ENCODE measurements around the gene ARID3A. TPM values are rescaled to one million over a fixed set of nuclear protein-coding genes. Genes with fewer than 3 reads are reported as not detected.
A peak's percentile ranks its signal among the peaks of the same experiment; 100 is the strongest.

The ARID3A gene
- total and polyA plus RNA-seq, 9 donors = 1.1 to 8.1 (median 4.5) TPM

DNA sequence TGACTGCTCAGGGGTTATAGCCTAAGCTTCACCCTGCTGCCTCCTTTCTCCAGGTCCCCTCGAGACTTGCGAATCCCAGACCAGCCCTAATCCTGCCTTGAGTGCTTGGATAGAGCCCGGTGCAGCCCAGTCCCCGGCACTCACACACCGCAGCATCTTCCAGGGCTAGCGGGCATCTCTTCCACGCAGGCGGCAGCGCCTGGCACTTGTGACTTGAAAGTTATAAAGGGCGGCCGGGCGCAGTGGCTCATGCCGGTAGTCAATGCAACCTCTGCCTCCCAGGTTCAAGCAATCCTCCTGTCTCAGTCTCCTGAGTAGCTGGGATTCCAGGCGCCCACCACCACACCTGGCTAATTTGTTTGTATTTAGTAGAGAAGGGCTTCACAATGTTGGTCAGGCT lies 60.2 kb downstream of the ARID3A start:
- 86 to 94% (median 91%) methylated on average over 14 of the region's 14 CpGs for WGBS, 3 donors
- no peak for TF ChIP-seq POLR2A (IDR thresholded peaks at IDR 0.05)
- no peak for TF ChIP-seq CTCF (IDR thresholded peaks at IDR 0.05)
- Histone ChIP-seq H3K36me3 (no peaks in the 10 kb centered on the region), H3K27ac (no peak overlapping the region), H3K4me3 (no peak overlapping the region), H3K4me1 (ENCODE audit: insufficient read depth) (peaks cover 1% of the 10 kb centered on the region), H3K9me3 (no peaks in the 10 kb centered on the region), H3K27me3 (no peaks in the 10 kb centered on the region)
- intact Hi-C loops (cut with DNase I) = loop anchor here in 3 of 4 donors (10.0 kb wide), 2 partner anchors 131 to 211 kb away; partner anchors contain the start of genes CFD (in 2 of the 3) and ELANE (in 2 of the 3)
- DNase-seq = peak in 1 of 5 donors; percentile 23

- intact Hi-C loops (cut with DNase I) = loop anchor here in 3 of 4 donors (10.0 kb wide), 2 partner anchors 133 to 213 kb away; partner anchors contain the start of genes CFD (in 2 of the 3) and ELANE (in 2 of the 3)
- WGBS, 3 donors = 71 to 83% (median 77%) methylated on average over 14 of the region's 14 CpGs
- no peaks in the 10 kb centered on the region for H3K27me3 ChIP-seq
- H3K27ac ChIP-seq = no peak overlapping the region
- H3K9me3 ChIP-seq = no peaks in the 10 kb centered on the region
- no peaks in the 10 kb centered on the region for H3K36me3 ChIP-seq
- TF ChIP-seq EP300 (IDR thresholded peaks at IDR 0.05) = no peak
- no peak overlapping the region for H3K4me3 ChIP-seq
- no peaks in the 10 kb centered on the region for H3K4me1 ChIP-seq (ENCODE audit: insufficient read depth)
- peak in 1 of 5 donors; percentile 13 for DNase-seq
Measured at GRCh38 chr19:988081-988480, 62.2 kb downstream of the ARID3A start.

GRCh38 chr19:988510-988909 lies 62.7 kb downstream of the ARID3A start:
- H3K4me3 ChIP-seq = no peak overlapping the region
- DNase-seq = peak in 1 of 5 donors; percentile 15
- 82 to 88% (median 86%) methylated on average over 15 of the region's 15 CpGs for WGBS, 3 donors
- H3K27ac ChIP-seq = no peak overlapping the region
- H3K9me3 ChIP-seq = no peaks in the 10 kb centered on the region
- H3K4me1 ChIP-seq (ENCODE audit: insufficient read depth) = no peaks in the 10 kb centered on the region
- H3K36me3 ChIP-seq = no peaks in the 10 kb centered on the region
- no peaks in the 10 kb centered on the region for H3K27me3 ChIP-seq
- TF ChIP-seq EP300 (IDR thresholded peaks at IDR 0.05) (no peak), CTCF (IDR thresholded peaks at IDR 0.05) (no peak), POLR2A (IDR thresholded peaks at IDR 0.05) (no peak)
- intact Hi-C loops (cut with DNase I) = loop anchor here in 3 of 4 donors (10.0 kb wide), 2 partner anchors 134 to 214 kb away; partner anchors contain the start of genes CFD (in 2 of the 3) and ELANE (in 2 of the 3)

- intact Hi-C loops (cut with DNase I) = loop anchor here (10.0 kb wide), 2 partner anchors 135 to 215 kb away; partner anchors contain the start of genes CFD (in 2 of the 4) and ELANE (in 2 of the 4)
- Histone ChIP-seq H3K36me3 (no peaks in the 10 kb centered on the region), H3K4me3 (no peak overlapping the region), H3K27ac (no peak overlapping the region), H3K9me3 (no peaks in the 10 kb centered on the region), H3K27me3 (no peaks in the 10 kb centered on the region), H3K4me1 (ENCODE audit: insufficient read depth) (no peaks in the 10 kb centered on the region)
- peak in 1 of 5 donors; percentile 16 for DNase-seq
- TF ChIP-seq POLR2A (IDR thresholded peaks at IDR 0.05) = no peak
- no peak for TF ChIP-seq EP300 (IDR thresholded peaks at IDR 0.05)
- TF ChIP-seq CTCF (IDR thresholded peaks at IDR 0.05) = no peak
- 86 to 89% (median 87%) methylated on average over 24 to 25 of the region's 25 CpGs for WGBS, 3 donors
Measured at GRCh38 chr19:989381-990081, 63.7 kb downstream of the ARID3A start.

DNA sequence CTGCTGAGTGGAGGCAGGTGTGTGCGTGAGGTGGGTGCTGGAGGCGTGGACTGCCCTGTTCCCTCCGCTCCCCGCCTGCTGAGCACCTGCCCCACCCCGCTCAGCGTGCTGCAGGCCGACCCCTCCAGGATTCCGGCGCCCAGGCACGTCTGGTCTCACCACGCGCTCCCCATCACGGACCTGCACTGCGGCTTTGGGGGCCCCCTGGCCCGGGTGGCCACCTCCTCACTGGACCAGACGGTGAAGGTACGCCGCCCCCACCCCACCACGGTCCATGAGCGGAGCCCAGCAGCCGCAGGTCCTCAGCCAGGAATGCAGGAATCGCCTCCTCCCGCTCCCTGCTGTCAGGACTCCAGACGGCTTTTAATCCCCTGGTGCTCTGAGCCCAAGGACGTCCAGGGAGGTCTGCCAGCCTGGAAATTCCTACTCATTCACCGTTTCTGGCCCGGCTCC lies 64.3 kb downstream of the ARID3A start:
- peak in 1 of 5 donors; percentile 42 for DNase-seq
- no peaks in the 10 kb centered on the region for H3K36me3 ChIP-seq
- intact Hi-C loops (cut with DNase I) = loop anchor here in 1 of 4 donors (10.0 kb wide), 1 partner anchor 215 kb away; no protein-coding TSS in a partner anchor
- WGBS, 3 donors = 30 to 44% (median 41%) methylated on average over 11 to 27 of the region's 27 CpGs
- H3K27ac ChIP-seq = no peak overlapping the region
- TF ChIP-seq CTCF (IDR thresholded peaks at IDR 0.05) = no peak
- TF ChIP-seq EP300 (IDR thresholded peaks at IDR 0.05) = no peak
- no peak for TF ChIP-seq POLR2A (IDR thresholded peaks at IDR 0.05)
- no peaks in the 10 kb centered on the region for H3K27me3 ChIP-seq
- H3K9me3 ChIP-seq = no peaks in the 10 kb centered on the region
- no peaks in the 10 kb centered on the region for H3K4me1 ChIP-seq (ENCODE audit: insufficient read depth)
- H3K4me3 ChIP-seq = no peak overlapping the region
